NCI-H345 treated with DMSO at 0.1 percent for 48 hours (cell line): ENCODE data around the gene LGALS14.

Experiments used
- DNase-seq: peaks from one replicate; lab custom pipeline; 2025; ENCODE audit not compliant: unreplicated experiment; lab: John Stamatoyannopoulos, UW

LGALS14 gene

GRCh38 chr19:39745643-39746042 is 41.4 kb downstream of the LGALS14 start:
- no peak for DNase-seq

- DNase-seq = no peak
Measured at GRCh38 chr19:39746836-39747529, 42.7 kb downstream of the LGALS14 start.

GRCh38 chr19:39749981-39750380 is 45.7 kb downstream of the LGALS14 start:
- DNase-seq = no peak

- no peak for DNase-seq
Measured at GRCh38 chr19:39752390-39752789, 48.1 kb downstream of the LGALS14 start.

GRCh38 chr19:39752795-39753194 is 48.5 kb downstream of the LGALS14 start:
- DNase-seq = no peak

GRCh38 chr19:39754544-39754943 is 50.3 kb downstream of the LGALS14 start:
- DNase-seq = no peak

GRCh38 chr19:39754971-39755370 is 50.7 kb downstream of the LGALS14 start:
- DNase-seq = no peak
